HG02870 (cell line): ENCODE results near the gene PPP6R3.

Source experiments
- ATAC-seq: cut with Tn5 transposase; IDR thresholded peaks from one replicate; pipeline ENCODE4 v1.9.1; 2021; ENCODE audit warnings: mild to moderate bottlenecking, moderate library complexity; ENCODE audit not compliant: unreplicated experiment

The PPP6R3 gene

GRCh38 chr11:68488623-68489022 lies 28.1 kb downstream of the PPP6R3 start:
- no peak for ATAC-seq

- no peak for ATAC-seq
Observed at GRCh38 chr11:68495220-68495729, 34.7 kb downstream of the PPP6R3 start.

GRCh38 chr11:68495872-68496271 lies 35.3 kb downstream of the PPP6R3 start:
- no peak for ATAC-seq

- ATAC-seq = no peak
Observed at GRCh38 chr11:68497761-68498160, 37.2 kb downstream of the PPP6R3 start.

GRCh38 chr11:68498321-68498720 lies 37.8 kb downstream of the PPP6R3 start:
- ATAC-seq = no peak

- ATAC-seq = no peak
Observed at GRCh38 chr11:68498903-68499883, 38.6 kb downstream of the PPP6R3 start.

- ATAC-seq = no peak
Observed at GRCh38 chr11:68500206-68500605, 39.7 kb downstream of the PPP6R3 start.

- ATAC-seq = no peak
Observed at GRCh38 chr11:68501813-68502212, 41.3 kb downstream of the PPP6R3 start.

GRCh38 chr11:68503251-68503687 lies 42.7 kb downstream of the PPP6R3 start:
- no peak for ATAC-seq

- ATAC-seq = no peak
Observed at GRCh38 chr11:68503792-68504191, 43.2 kb downstream of the PPP6R3 start.

GRCh38 chr11:68504432-68505066 lies 44.0 kb downstream of the PPP6R3 start:
- no peak for ATAC-seq

GRCh38 chr11:68505596-68505995 lies 45.0 kb downstream of the PPP6R3 start:
- ATAC-seq = no peak

GRCh38 chr11:68506908-68507307 lies 46.4 kb downstream of the PPP6R3 start:
- no peak for ATAC-seq

GRCh38 chr11:68508425-68508824 lies 47.9 kb downstream of the PPP6R3 start:
- ATAC-seq = no peak

- ATAC-seq = no peak
Observed at GRCh38 chr11:68509066-68509465, 48.5 kb downstream of the PPP6R3 start.

- no peak for ATAC-seq
Observed at GRCh38 chr11:68513930-68514487, 53.5 kb downstream of the PPP6R3 start.

- ATAC-seq = no peak
Observed at GRCh38 chr11:68517121-68517741, 56.7 kb downstream of the PPP6R3 start.

GRCh38 chr11:68518191-68518590 lies 57.6 kb downstream of the PPP6R3 start:
- ATAC-seq = no peak

GRCh38 chr11:68521969-68522652 lies 61.6 kb downstream of the PPP6R3 start:
- ATAC-seq = no peak

- ATAC-seq = no peak
Observed at GRCh38 chr11:68523033-68523432, 62.5 kb downstream of the PPP6R3 start.
